ENCODE results near the gene ST3GAL3.

The ST3GAL3 gene

DNA sequence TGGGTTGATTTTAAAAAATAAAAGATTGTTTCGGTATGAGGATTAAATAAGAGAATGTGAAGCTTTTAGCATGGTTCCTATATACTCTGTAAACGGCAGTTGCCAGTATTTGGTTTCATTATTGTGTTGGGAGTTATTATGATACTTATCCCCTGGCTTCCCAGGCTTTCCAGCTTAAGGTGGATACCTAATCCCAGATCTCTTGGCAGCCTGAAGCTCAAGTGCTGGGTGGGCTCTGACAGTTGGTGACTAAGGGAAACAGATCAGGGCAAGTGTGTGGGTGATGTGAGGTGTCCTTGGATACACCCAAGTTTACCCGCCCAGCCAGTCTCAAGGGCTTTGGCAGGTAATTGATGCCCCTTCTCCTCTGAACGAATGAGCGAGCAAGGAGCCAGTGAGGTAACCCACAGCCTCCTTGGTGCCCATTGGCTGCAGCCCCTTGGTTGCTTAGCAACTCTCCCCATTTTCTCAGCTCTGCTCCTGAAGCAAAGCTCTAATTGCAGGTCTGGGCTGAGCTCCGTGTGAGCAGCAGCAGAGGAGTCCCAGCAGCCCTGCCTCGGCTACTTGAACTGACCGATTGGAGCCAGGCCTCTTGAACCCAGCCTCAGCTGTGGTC lies 245.5 kb downstream of the ST3GAL3 start:
- no peak for DNase-seq (ENCODE audit: extremely low read depth, insufficient read length)
- TF ChIP-seq CTCF (IDR thresholded peaks at IDR 0.05; ENCODE audit: insufficient read depth, low read length, poor library complexity, severe bottlenecking) = no peak
- Histone ChIP-seq H3K36me3 (ENCODE audit: control insufficient read depth, insufficient read depth, low read length) (peaks cover 5% of the 10 kb centered on the region), H3K27me3 (replicated peaks; ENCODE audit: control insufficient read depth, insufficient read depth, low read length) (no peaks in the 10 kb centered on the region), H3K4me3 (replicated peaks; ENCODE audit: low read depth, low read length) (no peak overlapping the region)

DNA sequence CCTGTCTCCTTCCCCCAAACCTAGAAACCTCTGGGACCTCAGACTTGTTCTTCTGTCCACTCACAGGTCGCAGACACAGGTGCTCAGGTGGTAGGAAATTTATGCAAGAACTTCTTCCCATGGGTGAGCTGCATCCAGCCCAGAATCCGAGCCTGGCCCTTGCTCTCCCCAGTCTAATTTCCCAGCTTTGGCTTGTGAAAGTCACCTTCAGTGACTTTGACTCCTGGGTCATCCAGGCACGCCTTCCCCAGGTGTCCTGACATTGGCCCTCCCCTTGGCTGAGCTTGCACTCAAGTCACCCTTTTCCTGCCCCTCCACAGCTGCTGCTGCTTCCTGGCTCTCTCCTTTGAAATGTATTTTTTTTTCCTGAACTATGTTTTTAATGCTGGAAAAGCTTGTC lies 246.0 kb downstream of the ST3GAL3 start:
- Histone ChIP-seq H3K27me3 (replicated peaks; ENCODE audit: control insufficient read depth, insufficient read depth, low read length) (no peaks in the 10 kb centered on the region), H3K36me3 (ENCODE audit: control insufficient read depth, insufficient read depth, low read length) (peaks cover 6% of the 10 kb centered on the region), H3K4me3 (replicated peaks; ENCODE audit: low read depth, low read length) (no peak overlapping the region)
- no peak for DNase-seq (ENCODE audit: extremely low read depth, insufficient read length)
- no peak for TF ChIP-seq CTCF (IDR thresholded peaks at IDR 0.05; ENCODE audit: insufficient read depth, low read length, poor library complexity, severe bottlenecking)

DNA sequence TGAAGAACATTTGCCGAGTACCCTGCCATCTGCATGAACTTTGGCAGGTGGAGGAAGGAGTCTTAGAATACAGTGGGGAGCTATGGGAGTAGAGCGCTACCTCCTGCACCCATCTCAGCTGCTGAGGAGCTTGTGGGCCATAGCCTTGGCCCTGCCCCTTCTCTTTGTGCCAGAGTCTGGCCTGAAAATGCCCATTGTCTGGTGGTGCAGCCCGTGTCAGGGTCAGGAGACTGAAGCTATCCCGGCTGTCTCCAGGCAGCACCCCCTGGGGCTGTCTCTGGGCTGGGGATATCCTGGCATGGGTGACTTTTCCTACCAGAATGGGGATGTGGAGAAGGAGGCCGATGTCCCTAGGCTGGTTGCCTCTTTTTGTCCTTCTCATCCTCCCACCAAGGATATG lies 246.7 kb downstream of the ST3GAL3 start:
- TF ChIP-seq CTCF (IDR thresholded peaks at IDR 0.05; ENCODE audit: insufficient read depth, low read length, poor library complexity, severe bottlenecking) = no peak
- no peak for DNase-seq (ENCODE audit: extremely low read depth, insufficient read length)
- Histone ChIP-seq H3K4me3 (replicated peaks; ENCODE audit: low read depth, low read length) (no peak overlapping the region), H3K36me3 (ENCODE audit: control insufficient read depth, insufficient read depth, low read length) (peaks cover 6% of the 10 kb centered on the region), H3K27me3 (replicated peaks; ENCODE audit: control insufficient read depth, insufficient read depth, low read length) (no peaks in the 10 kb centered on the region)

DNA sequence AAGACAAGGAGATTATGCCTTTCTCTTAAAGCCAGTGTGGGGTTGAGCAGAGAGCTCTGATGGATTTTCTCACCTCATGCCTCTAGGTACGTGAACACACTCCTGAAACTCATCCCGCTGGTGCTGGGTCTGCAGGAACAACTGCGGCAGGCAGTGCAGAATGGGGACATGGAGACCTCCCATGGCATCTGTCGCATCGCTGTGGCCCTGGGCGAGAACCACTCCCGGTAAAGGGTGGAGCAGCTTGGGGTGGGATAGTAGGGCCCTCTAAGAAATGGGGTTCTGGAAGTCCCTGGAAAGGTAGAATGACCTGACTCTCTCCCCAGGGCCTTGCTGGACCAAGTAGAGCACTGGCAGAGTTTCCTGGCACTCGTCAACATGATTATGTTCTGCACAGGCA lies 248.9 kb downstream of the ST3GAL3 start:
- no peak for TF ChIP-seq CTCF (IDR thresholded peaks at IDR 0.05; ENCODE audit: insufficient read depth, low read length, poor library complexity, severe bottlenecking)

GRCh38 chr1:43957407-43958040 lies 250.2 kb downstream of the ST3GAL3 start:
- no peak for DNase-seq (ENCODE audit: extremely low read depth, insufficient read length)
- H3K27me3 ChIP-seq (replicated peaks; ENCODE audit: control insufficient read depth, insufficient read depth, low read length) = no peaks in the 10 kb centered on the region
- peaks cover 11% of the 10 kb centered on the region for H3K36me3 ChIP-seq (ENCODE audit: control insufficient read depth, insufficient read depth, low read length)
- no peak overlapping the region for H3K4me3 ChIP-seq (replicated peaks; ENCODE audit: low read depth, low read length)
- no peak for TF ChIP-seq CTCF (IDR thresholded peaks at IDR 0.05; ENCODE audit: insufficient read depth, low read length, poor library complexity, severe bottlenecking)

More for the DNA sequence above, 248.9 kb downstream of the ST3GAL3 start:
- DNase-seq (ENCODE audit: extremely low read depth, insufficient read length) = no peak
- H3K27me3 ChIP-seq (replicated peaks; ENCODE audit: control insufficient read depth, insufficient read depth, low read length) = no peaks in the 10 kb centered on the region
- H3K4me3 ChIP-seq (replicated peaks; ENCODE audit: low read depth, low read length) = no peak overlapping the region
- peaks cover 8% of the 10 kb centered on the region for H3K36me3 ChIP-seq (ENCODE audit: control insufficient read depth, insufficient read depth, low read length)

Data from GM06990 (cell line).